Naive thymus-derived CD4-positive, alpha-beta T cell (primary cell): Measurements from ENCODE around the gene GTF2F2. TPM values are rescaled to one million over a fixed set of nuclear protein-coding genes. Genes with fewer than 3 reads are reported as not detected.

ENCODE experiments used
- ATAC-seq: fragments of 150-1000 bp; cut with Tn5 transposase; 2 replicates; pipeline ENCODE4 v1.10.0; 2021; ENCODE audit warnings: mild to moderate bottlenecking, moderate library complexity
- CTCF ChIA-PET: fragments of 350-600 bp; sonication (Branson Sonifier 250); formaldehyde crosslinking; loops from one replicate; lab custom pipeline; 2021; ENCODE audit warnings: antibody characterized with exemption; lab: Charles Lee
- POLR2A ChIA-PET: fragments of 350-600 bp; sonication (Branson Sonifier 250); formaldehyde crosslinking; loops from one replicate; lab custom pipeline; 2021; ENCODE audit warnings: antibody characterized with exemption, inconsistent platforms; lab: Charles Lee
- DNase-seq, 9 donors: peaks; one replicate each; pipeline versions ENCODE4 v3.0.0 to v3.0.0-alpha.2; 2020 to 2022; ENCODE audit warnings: mixed read lengths in 1 of 9
- H3K27ac ChIP-seq: one replicate; pipeline ENCODE4 v1.7.0; 2013; ENCODE audit warnings: mild to moderate bottlenecking, low read depth, low read length, moderate library complexity
- H3K27me3 ChIP-seq, 2 donors: one replicate each; pipeline ENCODE4 v1.7.0; 2013; ENCODE audit warnings: low read length in 2 of 2, mild to moderate bottlenecking in 2 of 2, moderate library complexity in 2 of 2; ENCODE audit not compliant: control insufficient read depth in 2 of 2, insufficient read depth in 2 of 2
- H3K36me3 ChIP-seq, 3 experiments: 1 replicate in 2 of 3; 2 replicates in 1 of 3; pipeline ENCODE4 v1.7.0; 2013; ENCODE audit warnings: low read length in 3 of 3, mild to moderate bottlenecking in 3 of 3, moderate library complexity in 1 of 3; ENCODE audit not compliant: insufficient read depth in 3 of 3, control insufficient read depth in 2 of 3
- H3K4me1 ChIP-seq, 2 donors: one replicate each; pipeline ENCODE4 v1.7.0; 2013; ENCODE audit warnings: low read length in 2 of 2, mild to moderate bottlenecking in 2 of 2, moderate library complexity in 1 of 2; ENCODE audit not compliant: control insufficient read depth in 2 of 2, insufficient read depth in 2 of 2
- H3K4me3 ChIP-seq: 2 replicates; pipeline ENCODE4 v1.7.0; 2013; ENCODE audit warnings: mild to moderate bottlenecking, low read length
- H3K9me3 ChIP-seq, 3 experiments: 1 replicate in 2 of 3; 2 replicates in 1 of 3; pipeline ENCODE4 v1.7.0; 2013; ENCODE audit warnings: low read length in 3 of 3; ENCODE audit not compliant: control insufficient read depth in 2 of 3
- H3K27ac Mint-ChIP-seq, 9 donors: one replicate each; pipeline ENCODE4 v1.8.0; 2020 to 2022; ENCODE audit warnings: mixed read lengths in 9 of 9, mild to moderate bottlenecking in 8 of 9, moderate library complexity in 5 of 9, inconsistent platforms in 2 of 9
- H3K27me3 Mint-ChIP-seq, 5 donors: one replicate each; pipeline ENCODE4 v1.8.0; 2021 to 2022; ENCODE audit warnings: mixed read lengths in 5 of 5, mild to moderate bottlenecking in 1 of 5
- H3K36me3 Mint-ChIP-seq, 5 donors: one replicate each; pipeline ENCODE4 v1.8.0; 2020 to 2022; ENCODE audit warnings: mixed read lengths in 5 of 5, mild to moderate bottlenecking in 3 of 5, inconsistent platforms in 1 of 5
- H3K4me1 Mint-ChIP-seq, 7 donors: one replicate each; pipeline ENCODE4 v1.8.0; 2020 to 2022; ENCODE audit warnings: mixed read lengths in 7 of 7, mild to moderate bottlenecking in 3 of 7, inconsistent platforms in 1 of 7
- H3K4me3 Mint-ChIP-seq, 10 donors: one replicate each; pipeline ENCODE4 v1.8.0; 2020 to 2022; ENCODE audit warnings: mild to moderate bottlenecking in 10 of 10, mixed read lengths in 10 of 10, moderate library complexity in 6 of 10, inconsistent platforms in 2 of 10
- H3K9me3 Mint-ChIP-seq, 11 donors: one replicate each; pipeline ENCODE4 v1.8.0; 2020 to 2022; ENCODE audit warnings: mixed read lengths in 11 of 11, mild to moderate bottlenecking in 4 of 11, inconsistent platforms in 1 of 11, moderate library complexity in 1 of 11
- intact Hi-C, 2 donors: fragments of 100-400 bp; cut with micrococcal nuclease; formaldehyde crosslinking; loops; one replicate each; pipeline ENCODE4 v1.15.1; 2023
- polyA plus RNA-seq, 2 donors: library from polyadenylated mRNA; unstranded; fragments of 300-500 nt; fragmentation: Illumina TruSeq; gene quantifications; one replicate each; pipeline ENCODE4 v1.2.3, GENCODE V29; 2021
- total RNA-seq, 6 experiments: library from RNA in 5 of 6; stranded (reverse) in 5 of 6; gene quantifications; 1 replicate in 5 of 6; 2 replicates in 1 of 6; pipeline ENCODE4 v1.2.3 and lab custom pipeline; 2021 to 2026

The GTF2F2 gene
- total and polyA plus RNA-seq, 7 experiments from 2014 or later: 6.7 to 20.4 (median 14.1) TPM

DNA sequence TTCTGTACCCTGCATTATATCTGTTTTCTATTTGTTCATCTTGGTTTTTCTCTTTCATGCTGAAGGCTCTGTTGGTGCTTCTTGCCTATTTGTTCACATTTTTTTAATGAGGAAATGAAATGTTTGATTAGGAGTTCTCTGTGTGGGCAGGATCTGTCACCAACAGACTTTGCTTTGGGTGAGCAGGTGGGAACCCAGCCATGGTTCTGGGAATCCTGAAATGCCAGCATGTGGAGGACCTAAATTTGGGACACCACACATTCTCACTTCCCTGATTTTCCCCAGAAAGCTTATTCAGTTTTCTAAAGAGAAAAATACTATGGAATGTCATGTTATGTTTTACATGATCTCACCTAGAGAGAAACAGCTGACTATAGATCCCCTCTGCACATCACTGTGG is 186.7 kb downstream of the GTF2F2 start:
- intact Hi-C loops: loop anchor here in 1 of 2 donors (5.0 to 10.0 kb wide), 2 partner anchors 732 to 825 kb away; partner anchors contain the start of gene TSC22D1
- Mint-ChIP-seq H3K9me3 (peaks cover 0 to 1% (median 0%) of the 10 kb centered on the region in 11 donors), H3K4me3 (no peak overlapping the region), H3K36me3 (no peaks in the 10 kb centered on the region), H3K4me1 (peaks cover 11 to 22% (median 19%) of the 10 kb centered on the region in 7 donors), H3K27ac (no peak overlapping the region), H3K27me3 (peaks cover 0 to 14% (median 6%) of the 10 kb centered on the region in 5 donors)
- Histone ChIP-seq H3K9me3 (no peaks in the 10 kb centered on the region), H3K27me3 (no peaks in the 10 kb centered on the region), H3K36me3 (no peaks in the 10 kb centered on the region), H3K27ac (no peak overlapping the region), H3K4me3 (no peak overlapping the region), H3K4me1 (peaks cover 4 to 13% of the 10 kb centered on the region in 2 donors)
- no peak for DNase-seq
- POLR2A ChIA-PET: interaction anchor here (0.6 kb wide), 1 partner anchor 25 kb away, joined by 3 read pairs; no protein-coding TSS in a partner anchor
- CTCF ChIA-PET: interaction anchor here (0.9 to 5.0 kb wide), 4 partner anchors 41 to 262 kb away, joined by 3 to 47 read pairs (median 4); no protein-coding TSS in a partner anchor
- no peak for ATAC-seq

DNA sequence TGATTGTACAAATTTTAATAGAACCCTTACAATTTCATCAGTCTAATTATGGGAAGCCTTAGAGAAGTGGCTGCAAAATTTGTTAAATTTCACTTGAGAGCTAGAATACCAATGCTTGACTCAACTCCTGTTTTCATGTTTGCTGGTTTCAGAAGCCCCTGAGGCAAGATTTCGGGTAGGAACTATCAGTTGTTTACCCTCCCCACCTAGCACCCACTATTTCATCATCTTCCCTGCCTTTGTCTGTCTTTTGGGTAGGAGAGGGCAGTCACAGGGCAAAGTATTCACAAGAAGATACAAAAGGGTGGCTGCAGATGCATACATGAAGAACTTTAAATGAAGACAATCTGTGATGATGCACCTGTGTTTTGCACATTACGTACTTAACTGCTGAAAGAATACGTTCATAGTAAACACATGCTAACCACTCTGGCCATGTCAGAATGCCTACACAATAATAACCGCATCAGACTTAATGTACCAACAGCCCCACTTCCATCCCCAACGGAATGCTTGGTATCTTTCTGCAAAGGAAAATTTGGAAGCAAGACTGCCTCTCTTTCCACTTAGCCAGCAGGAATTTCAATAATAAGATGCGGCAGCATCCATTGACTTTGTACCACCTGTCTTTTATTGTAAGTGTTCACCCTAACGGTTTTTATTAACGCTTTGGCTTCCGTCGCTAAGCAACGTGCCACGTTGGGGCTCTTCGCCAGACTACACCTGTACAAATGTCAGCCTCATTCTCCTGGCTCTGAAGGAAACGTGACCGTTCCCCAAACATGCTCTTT is 190.2 kb downstream of the GTF2F2 start:
- Mint-ChIP-seq H3K27ac (peak overlapping the region in 6 of 9 donors; percentile 23 to 53 (median 46)), H3K4me1 (peaks cover 11 to 23% (median 20%) of the 10 kb centered on the region in 7 donors), H3K9me3 (peaks cover 0 to 1% (median 0%) of the 10 kb centered on the region in 11 donors), H3K4me3 (peak overlapping the region; percentile 82 to 93 (median 89)), H3K27me3 (peaks cover 0 to 16% (median 4%) of the 10 kb centered on the region in 5 donors), H3K36me3 (no peaks in the 10 kb centered on the region)
- POLR2A ChIA-PET: interaction anchor here (0.6 kb wide), 1 partner anchor 76 kb away, joined by 3 read pairs; no protein-coding TSS in a partner anchor
- CTCF ChIA-PET: interaction anchor here (0.6 to 5.0 kb wide), 4 partner anchors 10 to 340 kb away, joined by 3 to 47 read pairs (median 11); no protein-coding TSS in a partner anchor
- Histone ChIP-seq H3K27ac (no peak overlapping the region), H3K4me3 (peak overlapping the region; percentile 63), H3K4me1 (peaks cover 4 to 14% of the 10 kb centered on the region in 2 donors), H3K9me3 (no peaks in the 10 kb centered on the region), H3K36me3 (no peaks in the 10 kb centered on the region), H3K27me3 (no peaks in the 10 kb centered on the region)
- ATAC-seq: no peak
- intact Hi-C loops: loop anchor here (1.0 to 2.0 kb wide), 9 partner anchors 24 to 1406 kb away; partner anchors contain the start of genes TPT1 (in 2 of the 2), GPALPP1 (in 1 of the 2), GTF2F2 (in 1 of the 2) and NUFIP1 (in 1 of the 2)
- no peak for DNase-seq

DNA sequence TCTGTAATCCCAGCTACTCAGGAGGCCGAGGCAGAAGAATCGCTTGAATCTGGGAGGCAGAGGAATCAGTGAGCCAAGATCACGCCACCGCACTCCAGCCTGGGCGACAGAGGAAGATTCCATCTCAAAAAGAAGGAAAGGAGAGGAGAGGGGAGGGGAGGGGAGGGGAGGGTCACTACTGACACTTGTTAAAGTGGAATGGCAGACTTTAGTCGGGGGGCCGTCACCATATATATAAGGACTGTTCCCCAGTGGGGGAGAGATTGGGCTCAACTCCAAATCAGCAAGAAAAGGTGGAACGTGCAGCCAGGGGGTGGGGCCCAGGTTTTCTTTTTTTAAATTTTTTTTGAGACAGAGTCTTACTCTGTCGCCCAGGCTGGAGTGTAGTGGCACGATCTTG is 194.5 kb downstream of the GTF2F2 start:
- peaks cover 10 to 19% (median 14%) of the 10 kb centered on the region in 7 donors for H3K4me1 Mint-ChIP-seq
- no peak for ATAC-seq
- H3K9me3 Mint-ChIP-seq: peaks cover 0 to 1% (median 0%) of the 10 kb centered on the region in 11 donors
- ChIA-PET POLR2A (no interaction called here), CTCF (no interaction called here)
- intact Hi-C loops: no loop called here
- no peak overlapping the region for H3K4me3 Mint-ChIP-seq
- DNase-seq: no peak
- no peak overlapping the region for H3K27ac ChIP-seq
- H3K4me1 ChIP-seq: peaks cover 4 to 10% of the 10 kb centered on the region in 2 donors
- no peaks in the 10 kb centered on the region for H3K9me3 ChIP-seq
- H3K27me3 ChIP-seq: no peaks in the 10 kb centered on the region
- no peak overlapping the region for H3K27ac Mint-ChIP-seq
- no peaks in the 10 kb centered on the region for H3K36me3 Mint-ChIP-seq
- H3K4me3 ChIP-seq: no peak overlapping the region
- peaks cover 0 to 6% (median 0%) of the 10 kb centered on the region in 5 donors for H3K27me3 Mint-ChIP-seq
- H3K36me3 ChIP-seq: no peaks in the 10 kb centered on the region

DNA sequence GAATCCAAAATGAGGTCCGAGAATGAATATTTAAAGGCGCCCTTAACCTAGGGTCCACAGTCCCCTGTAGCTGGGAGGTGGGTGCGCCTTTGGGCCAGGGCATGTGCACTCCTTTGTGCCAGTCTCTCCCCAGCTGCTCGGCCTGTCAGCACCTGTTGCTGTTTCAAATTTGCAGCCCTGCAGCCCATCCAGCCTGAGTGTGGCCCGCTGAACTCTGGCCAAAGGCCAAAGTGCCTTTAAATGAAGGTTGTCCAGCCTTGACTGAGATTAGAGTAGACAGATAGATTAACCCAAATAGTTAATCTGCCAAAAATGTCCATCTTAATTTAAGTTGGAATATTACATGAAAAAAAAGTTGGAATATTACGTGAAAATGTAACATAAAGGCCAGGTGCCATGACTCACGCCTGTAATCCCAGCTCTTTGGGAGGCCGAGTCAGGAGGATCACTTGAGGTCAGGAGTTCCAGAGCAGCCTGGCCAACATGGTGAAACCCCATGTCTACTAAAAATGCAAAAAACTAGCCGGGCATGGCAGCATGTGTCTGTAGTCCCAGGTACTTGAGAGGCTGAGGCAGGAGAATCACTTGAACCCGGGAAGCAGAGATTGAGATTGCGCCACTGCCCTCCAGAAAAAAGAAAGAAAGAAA is 195.3 kb downstream of the GTF2F2 start:
- intact Hi-C loops: no loop called here
- POLR2A ChIA-PET: no interaction called here
- DNase-seq (no peak), ATAC-seq (no peak)
- H3K4me3 Mint-ChIP-seq: no peak overlapping the region
- Histone ChIP-seq H3K4me3 (no peak overlapping the region), H3K27ac (no peak overlapping the region), H3K4me1 (peaks cover 4 to 7% of the 10 kb centered on the region in 2 donors), H3K27me3 (no peaks in the 10 kb centered on the region), H3K9me3 (no peaks in the 10 kb centered on the region), H3K36me3 (no peaks in the 10 kb centered on the region)
- peaks cover 0 to 1% (median 0%) of the 10 kb centered on the region in 11 donors for H3K9me3 Mint-ChIP-seq
- H3K27me3 Mint-ChIP-seq: peaks cover 0 to 8% (median 0%) of the 10 kb centered on the region in 5 donors
- peaks cover 6 to 19% (median 9%) of the 10 kb centered on the region in 7 donors for H3K4me1 Mint-ChIP-seq
- H3K27ac Mint-ChIP-seq: no peak overlapping the region
- no peaks in the 10 kb centered on the region for H3K36me3 Mint-ChIP-seq
- CTCF ChIA-PET: no interaction called here

DNA sequence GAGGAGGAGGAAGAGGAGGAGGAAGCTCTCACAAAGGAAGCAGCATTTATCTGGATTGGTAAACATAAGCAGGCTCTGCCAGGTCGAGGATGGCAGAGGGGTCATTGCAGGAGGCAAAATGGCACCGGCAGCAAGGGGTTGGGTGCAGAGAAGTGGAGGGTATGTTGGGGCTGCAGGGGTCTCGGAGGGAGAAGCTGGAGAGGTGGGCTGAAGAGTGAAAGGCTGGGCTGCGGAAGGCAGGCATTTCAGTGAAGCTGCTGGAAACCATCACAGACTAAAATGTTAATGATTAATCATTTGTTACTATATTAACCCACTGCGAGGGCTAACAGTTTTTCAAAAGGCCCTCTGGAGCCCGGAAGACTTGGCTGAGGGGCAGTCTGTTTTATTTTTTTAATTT is 196.0 kb downstream of the GTF2F2 start:
- peaks cover 0 to 6% (median 0%) of the 10 kb centered on the region in 5 donors for H3K27me3 Mint-ChIP-seq
- Histone ChIP-seq H3K27me3 (no peaks in the 10 kb centered on the region), H3K36me3 (no peaks in the 10 kb centered on the region), H3K4me1 (peaks cover 0 to 4% of the 10 kb centered on the region in 2 donors), H3K9me3 (no peaks in the 10 kb centered on the region), H3K27ac (no peak overlapping the region), H3K4me3 (no peak overlapping the region)
- CTCF ChIA-PET: no interaction called here
- no peak overlapping the region for H3K4me3 Mint-ChIP-seq
- H3K36me3 Mint-ChIP-seq: no peaks in the 10 kb centered on the region
- DNase-seq: no peak
- H3K4me1 Mint-ChIP-seq: peaks cover 0 to 14% (median 2%) of the 10 kb centered on the region in 7 donors
- no peak for ATAC-seq
- no peak overlapping the region for H3K27ac Mint-ChIP-seq
- peaks cover 0 to 1% (median 0%) of the 10 kb centered on the region in 11 donors for H3K9me3 Mint-ChIP-seq
- POLR2A ChIA-PET: no interaction called here
- intact Hi-C loops: no loop called here

DNA sequence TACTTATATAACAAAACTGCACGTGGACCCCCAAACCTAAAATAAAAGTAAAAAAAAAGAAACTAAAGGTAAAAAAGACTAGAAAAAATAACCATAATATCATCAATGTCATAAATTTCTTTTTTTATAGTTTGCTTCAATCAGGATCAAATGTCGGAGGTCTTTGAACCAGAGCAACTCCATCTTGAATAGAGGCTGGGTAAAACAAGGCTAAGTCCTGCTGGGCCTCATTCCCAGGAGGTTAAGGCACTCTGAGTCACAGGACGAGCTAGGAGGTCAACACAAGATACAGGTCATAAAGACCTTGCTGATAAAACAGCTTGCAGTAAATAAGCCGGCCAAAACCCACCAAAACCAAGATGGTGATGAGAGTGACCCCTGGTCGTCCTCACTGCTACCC is 196.7 kb downstream of the GTF2F2 start:
- no peak overlapping the region for H3K27ac ChIP-seq
- Mint-ChIP-seq H3K4me3 (no peak overlapping the region), H3K9me3 (peaks cover 0 to 1% (median 0%) of the 10 kb centered on the region in 11 donors), H3K27ac (no peak overlapping the region), H3K4me1 (peaks cover 0 to 11% (median 0%) of the 10 kb centered on the region in 7 donors), H3K36me3 (no peaks in the 10 kb centered on the region), H3K27me3 (peaks cover 0 to 6% (median 0%) of the 10 kb centered on the region in 5 donors)
- no peaks in the 10 kb centered on the region for H3K27me3 ChIP-seq
- no peaks in the 10 kb centered on the region for H3K36me3 ChIP-seq
- POLR2A ChIA-PET: no interaction called here
- DNase-seq: no peak
- CTCF ChIA-PET: no interaction called here
- intact Hi-C loops: no loop called here
- H3K4me3 ChIP-seq: no peak overlapping the region
- no peak for ATAC-seq
- no peaks in the 10 kb centered on the region for H3K9me3 ChIP-seq
- H3K4me1 ChIP-seq: peaks cover 0 to under 1% of the 10 kb centered on the region in 2 donors
